Astrocyte of the hippocampus (primary cell): ENCODE measurements around the gene PSORS1C2.
"Not testable (repeated sequence)": the region's sequence is repeated elsewhere in the genome, so short reads cannot be mapped to it uniquely, and the experiment has no call there.

Experiments used
- DNase-seq: peaks from one replicate; pipeline ENCODE4 v3.0.0; 2011; ENCODE audit warnings: low read depth, low spot score

PSORS1C2 gene

DNA sequence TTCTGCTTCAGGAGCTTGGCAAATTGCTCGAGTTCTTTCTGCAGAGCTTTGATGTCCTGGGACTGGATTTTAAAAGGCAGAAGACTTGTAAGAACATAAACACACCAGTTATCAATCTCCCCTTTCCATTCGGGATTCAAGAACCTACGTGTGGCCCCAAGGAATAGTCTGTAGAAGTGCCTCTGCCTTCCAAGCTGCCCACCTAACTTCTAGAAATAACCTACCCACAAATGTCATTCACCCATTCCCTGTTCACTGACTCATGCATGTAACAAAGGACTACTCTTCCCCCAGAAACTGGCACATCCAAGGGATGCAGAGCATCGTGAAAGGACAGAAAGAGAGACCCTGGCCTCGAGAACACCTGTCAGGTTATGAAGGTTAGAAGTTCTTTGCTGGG is 27.1 kb upstream of the PSORS1C2 start:
- DNase-seq = no peak

DNA sequence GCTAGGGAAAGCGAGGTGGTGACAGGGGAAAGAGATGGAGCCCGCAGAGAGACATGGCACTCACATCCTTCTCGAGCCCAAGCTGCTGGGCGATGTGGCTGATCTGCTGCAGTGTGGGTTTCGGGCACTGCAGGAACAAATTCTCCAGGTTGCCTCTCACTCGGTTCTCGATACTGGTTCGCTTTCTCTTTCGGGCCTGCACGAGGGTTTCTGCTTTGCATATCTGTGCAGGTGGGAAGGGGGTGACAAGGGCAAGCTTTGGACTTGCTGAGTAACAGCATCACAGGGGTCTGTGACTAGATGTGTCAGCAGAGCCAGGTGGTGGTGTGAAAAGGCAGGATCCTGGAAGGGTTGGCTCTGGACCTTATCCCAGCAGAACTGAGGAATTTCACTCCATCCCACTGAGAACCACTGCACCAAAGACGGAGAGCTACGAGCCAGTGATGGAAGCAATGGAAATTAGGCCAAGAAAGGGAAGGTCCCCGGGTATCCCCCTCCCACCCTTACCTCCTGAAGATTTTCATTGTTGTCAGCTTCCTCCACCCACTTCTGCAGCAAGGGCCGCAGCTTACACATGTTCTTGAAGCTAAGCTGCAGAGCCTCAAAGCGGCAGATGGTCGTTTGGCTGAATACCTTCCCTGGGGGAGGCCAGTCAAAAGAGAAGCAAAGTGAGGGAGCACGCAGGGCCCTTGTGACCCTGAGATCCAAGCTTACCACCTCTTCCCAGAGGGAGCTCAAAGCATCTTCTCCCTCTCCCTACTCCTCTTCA is 26.4 kb upstream of the PSORS1C2 start:
- not testable (repeated sequence) for DNase-seq

DNA sequence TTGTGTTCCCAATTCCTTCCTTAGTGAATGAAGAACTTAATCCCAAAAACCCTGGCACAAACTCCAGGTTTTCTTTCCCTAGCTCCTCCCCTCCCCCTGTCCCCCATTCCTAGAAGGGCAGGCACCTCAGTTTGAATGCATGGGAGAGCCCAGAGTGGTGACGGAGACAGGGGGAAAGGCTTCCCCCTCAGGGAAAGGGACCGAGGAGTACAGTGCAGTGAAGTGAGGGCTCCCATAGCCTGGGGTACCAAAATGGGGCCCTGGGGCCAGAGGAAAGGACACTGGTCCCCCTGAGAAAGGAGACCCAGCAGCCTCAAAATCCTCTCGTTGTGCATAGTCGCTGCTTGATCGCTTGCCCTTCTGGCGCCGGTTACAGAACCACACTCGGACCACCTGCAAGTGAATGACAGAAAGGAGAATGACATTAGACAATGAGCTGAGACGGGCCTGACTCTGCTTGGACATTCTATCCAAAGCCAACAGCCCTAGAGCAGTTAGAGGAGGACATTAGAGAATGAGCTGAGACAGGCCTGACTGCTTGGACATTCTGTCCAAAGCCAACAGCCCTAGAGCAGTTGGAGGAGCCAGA is 25.7 kb upstream of the PSORS1C2 start:
- DNase-seq = not testable (repeated sequence)

DNA sequence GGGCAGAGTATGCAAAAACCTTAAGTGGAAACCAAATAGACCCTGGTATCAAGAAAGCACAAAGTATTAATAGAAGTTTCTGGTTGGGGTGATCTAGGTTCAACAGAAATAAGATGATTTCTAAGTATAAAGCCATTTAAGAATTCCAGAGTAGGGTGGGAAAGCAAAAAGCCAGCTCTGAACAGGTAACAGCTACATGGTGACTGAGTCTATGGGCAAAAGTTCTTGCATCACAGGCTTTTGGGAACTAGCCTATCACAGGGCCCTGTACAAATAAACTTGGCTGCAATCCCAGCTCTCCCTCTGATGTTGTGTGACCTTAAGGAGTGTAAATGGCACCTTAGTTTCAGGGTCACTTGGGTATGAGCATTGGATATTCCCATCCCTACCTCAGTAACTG is 25.1 kb upstream of the PSORS1C2 start:
- DNase-seq = no peak

DNA sequence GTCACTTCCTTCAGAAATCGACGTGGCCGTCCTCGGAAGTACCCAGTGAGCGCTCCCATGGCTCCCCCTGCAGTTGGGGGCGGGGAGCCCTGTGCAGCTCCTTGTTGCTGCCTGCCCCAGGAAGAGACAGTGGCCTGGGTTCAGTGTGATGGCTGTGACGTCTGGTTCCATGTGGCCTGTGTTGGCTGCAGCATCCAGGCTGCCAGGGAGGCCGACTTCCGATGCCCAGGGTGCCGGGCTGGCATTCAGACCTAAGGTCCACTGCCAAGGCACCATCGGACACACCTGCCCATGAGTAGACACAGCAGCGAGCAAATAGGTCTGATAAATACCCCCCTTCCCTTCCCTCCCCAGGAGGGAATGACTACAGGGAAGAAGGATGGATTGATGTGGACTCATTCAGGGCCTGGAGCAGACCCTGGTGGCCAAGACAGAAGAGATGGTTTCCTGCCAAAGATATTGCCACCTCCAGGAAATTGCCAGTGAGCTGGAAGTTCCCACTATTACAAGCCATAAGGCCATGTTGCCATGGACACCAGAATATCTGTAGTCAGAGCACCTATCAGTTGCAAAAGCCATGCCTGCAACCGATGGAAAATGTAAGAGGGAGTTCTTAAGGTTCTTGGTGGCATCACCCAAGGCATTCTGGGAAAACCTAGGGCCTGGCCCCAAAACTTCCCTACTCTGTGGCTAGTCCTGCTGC is 23.7 kb upstream of the PSORS1C2 start:
- no peak for DNase-seq

DNA sequence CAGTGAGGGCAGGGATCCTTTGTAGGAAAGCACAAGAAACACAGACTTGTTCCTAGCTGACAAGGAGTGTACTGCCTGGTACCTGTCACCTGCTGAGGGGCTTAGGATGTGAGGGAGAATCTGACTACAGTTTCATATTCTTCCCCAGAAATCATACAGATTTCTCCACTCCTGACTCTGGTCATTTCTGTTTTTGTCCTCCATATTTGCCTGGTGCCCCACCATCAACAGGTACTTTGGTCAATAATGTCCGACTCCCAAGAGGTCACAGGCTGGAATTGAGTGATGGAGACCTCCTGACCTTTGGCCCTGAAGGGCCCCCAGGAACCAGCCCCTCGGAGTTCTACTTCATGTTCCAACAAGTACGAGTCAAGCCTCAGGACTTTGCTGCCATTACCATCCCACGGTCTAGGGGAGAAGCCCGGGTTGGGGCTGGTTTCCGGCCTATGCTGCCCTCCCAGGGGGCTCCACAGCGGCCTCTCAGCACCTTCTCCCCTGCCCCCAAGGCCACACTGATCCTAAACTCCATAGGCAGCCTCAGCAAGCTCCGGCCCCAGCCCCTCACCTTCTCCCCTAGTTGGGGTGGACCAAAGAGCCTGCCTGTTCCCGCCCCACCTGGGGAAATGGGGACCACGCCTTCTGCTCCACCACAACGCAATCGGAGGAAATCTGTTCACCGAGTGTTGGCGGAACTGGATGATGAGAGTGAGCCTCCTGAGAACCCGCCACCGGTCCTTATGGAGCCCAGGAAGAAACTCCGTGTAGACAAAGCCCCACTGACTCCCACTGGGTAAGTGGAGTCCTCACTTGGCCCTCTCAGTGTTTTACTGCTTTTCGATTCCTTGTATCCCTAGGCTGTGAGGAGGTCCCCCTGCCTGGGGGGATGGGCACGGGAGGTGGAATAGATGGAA is 22.6 kb upstream of the PSORS1C2 start:
- no peak for DNase-seq

DNA sequence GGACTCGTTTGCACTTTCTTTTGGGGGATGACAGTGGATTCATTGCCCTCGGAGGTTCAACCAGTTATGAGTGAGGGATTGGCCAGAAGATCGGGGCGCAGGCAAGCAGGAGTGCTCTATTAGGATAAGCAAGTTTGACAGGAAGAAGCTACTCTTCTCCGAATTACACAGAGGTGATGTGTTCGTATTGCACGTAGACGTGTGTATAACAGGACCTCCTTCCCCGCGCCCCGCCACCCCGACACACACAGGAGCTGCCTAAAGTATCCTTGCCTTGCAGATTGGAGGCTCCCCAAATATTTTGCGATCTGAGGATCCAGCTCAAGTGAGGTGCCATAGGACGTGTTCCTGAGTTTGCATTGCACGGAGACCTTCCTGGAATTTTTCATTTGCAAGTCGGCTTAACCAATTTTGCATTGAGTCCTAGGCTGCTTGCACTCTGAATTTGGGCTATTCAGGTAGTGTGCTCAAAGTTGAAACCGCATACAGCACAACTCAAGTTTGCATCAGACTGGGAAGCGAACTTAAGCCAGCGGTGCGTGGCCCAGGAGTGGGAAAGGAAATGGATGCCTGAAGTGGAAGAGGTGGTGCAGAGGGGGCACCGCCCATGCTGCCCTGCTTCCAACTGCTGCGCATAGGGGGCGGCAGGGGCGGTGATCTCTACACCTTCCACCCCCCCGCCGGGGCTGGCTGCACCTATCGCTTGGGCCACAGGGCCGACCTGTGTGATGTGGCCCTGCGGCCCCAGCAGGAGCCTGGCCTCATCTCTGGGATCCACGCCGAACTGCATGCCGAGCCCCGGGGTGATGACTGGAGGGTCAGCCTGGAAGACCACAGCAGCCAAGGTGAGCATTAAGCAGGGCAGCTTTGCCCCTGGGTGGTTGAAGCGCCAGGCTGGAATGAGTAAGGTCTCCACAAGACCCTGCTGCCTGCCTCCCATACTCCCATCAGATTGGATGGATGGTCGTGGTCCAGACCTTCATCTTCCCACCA is 20.3 kb upstream of the PSORS1C2 start:
- peak; percentile 24 for DNase-seq

DNA sequence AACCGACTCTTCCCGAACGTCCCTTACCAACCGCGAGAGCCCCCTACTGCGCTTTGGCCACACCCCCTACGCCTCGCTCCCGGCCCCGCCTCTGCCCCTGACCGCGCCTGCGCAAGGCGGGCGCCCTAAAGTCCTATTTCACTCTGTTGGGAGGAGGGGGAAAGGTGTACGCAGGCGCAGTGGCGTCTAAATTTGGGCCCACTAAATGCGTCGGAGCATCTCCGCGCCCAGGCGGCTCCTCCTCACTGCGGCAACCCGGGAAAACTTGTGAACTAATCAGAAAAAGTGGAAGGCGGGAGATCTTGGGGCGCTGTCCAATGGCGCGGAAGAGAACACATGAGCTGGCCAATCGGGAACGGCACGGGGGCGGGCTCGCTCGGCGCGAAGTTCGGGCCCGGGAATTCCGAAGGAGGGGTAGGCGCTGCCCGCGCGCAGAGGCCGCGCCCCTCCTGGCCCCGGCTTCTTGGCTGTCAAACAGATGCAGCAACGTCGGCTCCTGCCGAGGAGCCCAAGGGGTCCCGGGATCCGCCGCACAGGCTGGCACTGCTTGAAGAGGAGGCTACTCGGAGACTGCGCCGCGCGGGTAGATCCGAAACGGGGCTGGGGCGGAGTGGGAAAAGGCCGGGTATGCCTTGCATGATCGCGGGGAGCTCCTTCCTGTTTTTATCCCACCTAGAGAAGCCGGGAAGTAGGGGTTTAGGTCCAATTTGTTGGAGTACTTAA is 19.4 kb upstream of the PSORS1C2 start, which contains the start of gene TCF19:
TSS of gene TCF19 (plus strand) at position 450 of the 723 bp plus-strand sequence. CDS start 881 bp downstream, outside the sequence.
- peak; percentile 100 for DNase-seq

DNA sequence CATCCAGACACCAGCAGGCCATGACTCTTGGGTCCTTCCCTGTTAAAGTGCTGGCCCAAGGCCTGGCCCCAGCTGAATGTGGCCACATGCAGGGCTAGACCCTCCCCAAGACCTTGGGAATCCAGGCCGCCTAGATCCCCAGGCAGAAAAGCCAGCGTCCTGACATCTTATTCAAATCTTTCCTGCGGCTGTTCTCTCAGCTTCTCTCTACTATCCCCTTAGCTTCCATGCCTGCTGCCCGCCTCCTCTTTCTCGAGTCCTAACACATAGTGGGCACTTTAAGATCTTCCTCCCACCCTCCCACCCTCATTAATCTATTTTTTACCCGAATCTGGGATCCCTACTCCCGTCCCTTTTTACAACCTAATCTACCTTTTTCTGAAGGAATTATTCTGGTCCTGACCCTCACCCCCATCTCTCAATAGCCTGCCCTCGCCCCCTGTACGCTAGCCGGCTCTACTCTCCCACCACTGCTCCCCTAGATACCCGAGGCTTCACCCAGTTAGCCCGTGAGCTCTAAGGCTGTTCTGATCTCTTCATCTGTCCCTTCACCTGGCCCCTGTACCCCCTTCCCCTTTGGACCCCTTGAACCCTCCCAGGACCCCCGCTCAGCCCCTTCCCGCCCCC is 18.8 kb upstream of the PSORS1C2 start, which contains the start of gene CCHCR1:
TSS of gene CCHCR1 (minus strand) at position 290 of the 627 bp plus-strand sequence. CDS start at position 88, 202 bp downstream.
- DNase-seq = no peak

DNA sequence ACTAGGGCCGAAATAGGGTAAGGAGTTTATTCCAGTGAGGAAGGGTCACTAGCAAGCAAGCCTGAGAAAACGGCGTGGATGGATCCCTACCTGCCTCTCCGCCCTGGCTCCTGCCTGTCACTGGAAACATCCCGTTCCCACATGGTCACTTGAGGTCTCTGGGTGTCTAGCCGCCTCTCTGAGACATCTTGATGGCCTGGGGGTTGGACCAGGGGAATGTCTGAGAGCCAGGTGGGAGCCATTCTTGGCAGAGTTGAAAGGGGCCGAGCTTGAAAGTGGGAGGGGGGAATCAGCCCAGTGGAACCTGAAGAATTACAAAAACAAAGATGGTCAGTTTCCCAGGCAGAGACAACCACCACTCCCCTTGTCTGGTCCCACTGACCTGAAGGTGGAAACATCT is 17.8 kb upstream of the PSORS1C2 start:
- DNase-seq = no peak

DNA sequence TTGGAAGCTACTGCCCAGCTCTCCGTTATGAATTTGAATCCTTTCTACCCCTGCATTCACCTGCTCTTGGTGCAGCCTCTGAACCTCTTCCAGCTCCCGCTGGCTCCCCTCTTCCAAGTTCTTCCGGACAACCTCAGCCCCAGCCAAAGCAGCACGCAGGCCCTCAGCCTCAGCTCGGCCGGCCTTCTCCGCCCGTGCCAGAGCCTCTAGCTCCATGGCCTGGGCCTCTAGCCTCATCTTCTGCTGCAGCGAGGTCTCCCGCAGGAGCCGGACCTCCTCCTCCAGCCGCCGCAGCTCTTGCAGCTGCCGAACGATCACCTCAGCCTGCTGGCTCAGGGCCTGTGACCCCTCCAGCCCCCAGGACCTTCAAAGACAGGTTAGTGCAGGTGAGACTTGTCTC is 15.6 kb upstream of the PSORS1C2 start:
- DNase-seq = no peak

DNA sequence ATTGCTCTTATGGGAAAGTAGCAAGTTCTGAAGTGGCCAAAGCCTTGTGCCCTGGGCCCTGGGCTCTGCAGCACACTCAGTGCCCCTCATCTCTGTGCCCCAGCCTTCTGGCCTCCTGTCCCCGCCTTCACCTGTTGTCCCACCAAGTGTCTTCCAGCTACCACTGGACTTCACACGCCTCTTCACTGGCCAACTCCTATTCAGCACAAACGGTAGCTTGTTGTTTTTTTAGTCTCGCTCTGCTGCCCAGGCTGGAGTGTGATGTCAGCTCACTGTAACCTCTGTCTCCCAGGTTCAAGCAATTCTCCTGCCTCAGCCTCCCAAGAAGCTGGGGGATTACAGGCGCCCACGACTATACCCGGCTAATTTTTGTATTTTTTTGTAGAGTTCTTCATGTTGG is 13.9 kb upstream of the PSORS1C2 start:
- DNase-seq = no peak

DNA sequence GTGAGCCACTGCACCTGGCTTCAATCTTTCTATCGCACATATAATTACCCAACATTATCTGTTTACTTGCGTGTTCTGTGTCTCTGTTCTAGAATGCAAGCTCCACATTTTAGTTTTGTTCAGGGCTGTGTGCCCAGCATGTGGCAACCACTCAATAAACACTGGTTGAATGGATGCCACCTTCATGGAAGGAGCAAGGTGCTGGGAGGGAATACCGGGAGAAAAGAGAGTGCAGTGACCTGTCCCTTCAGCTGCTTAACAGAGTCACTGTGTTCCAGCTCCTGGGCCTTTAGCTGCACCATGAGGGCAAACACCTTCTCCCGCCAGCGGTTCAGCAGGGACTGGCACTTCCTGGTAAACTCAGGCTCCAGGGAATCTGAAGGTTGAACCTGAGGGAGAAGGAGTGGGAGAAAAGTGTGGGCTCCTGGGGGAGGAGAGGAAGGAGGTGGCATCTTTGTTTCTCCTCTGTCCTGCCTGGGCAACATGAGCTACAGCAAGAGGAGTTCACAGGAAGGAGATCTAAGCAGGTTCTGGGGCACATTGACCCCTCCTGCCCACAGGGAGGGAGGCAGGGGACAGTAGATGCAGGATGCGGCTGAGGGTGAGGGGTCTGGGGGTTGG is 11.1 kb upstream of the PSORS1C2 start:
- DNase-seq = no peak

DNA sequence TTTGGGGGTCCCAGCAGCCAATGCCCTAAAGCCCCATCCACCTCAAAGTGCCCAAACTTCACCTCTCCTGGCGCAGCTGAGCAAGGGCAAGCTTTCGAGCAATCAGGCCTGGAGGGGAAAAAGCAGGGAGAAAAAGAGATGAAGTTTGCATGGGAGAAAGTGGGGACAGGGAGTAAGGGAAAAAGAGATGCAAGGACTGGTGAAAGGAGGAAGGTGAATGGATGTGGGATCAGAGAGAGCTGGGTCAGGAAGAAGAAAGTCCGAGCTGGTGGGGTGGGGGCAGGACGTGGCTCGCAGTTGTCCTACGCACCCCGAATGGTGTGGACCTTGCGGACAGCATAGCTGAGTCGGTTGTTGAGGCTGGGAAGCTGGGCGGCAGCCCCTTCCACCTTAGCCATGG is 6.5 kb upstream of the PSORS1C2 start:
- DNase-seq = no peak

DNA sequence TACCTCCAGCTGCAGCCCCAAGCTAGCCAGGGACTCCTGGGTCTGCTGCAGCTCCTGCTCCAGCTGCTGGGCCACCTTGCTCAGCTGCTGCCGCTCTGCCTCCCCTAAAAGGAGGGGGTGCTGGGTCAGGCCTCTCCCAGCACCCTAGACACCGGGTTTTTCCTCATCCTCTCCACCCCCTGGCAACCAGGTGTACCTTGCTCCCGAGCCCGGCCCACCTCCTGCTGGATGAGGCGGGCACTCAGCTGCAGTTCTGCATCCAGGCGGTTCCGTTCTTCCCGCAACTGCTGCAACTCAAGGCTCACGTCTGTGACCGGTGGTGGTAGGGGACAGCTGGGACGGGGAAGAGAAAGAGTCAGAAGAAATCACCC is 6.1 kb upstream of the PSORS1C2 start:
- no peak for DNase-seq

DNA sequence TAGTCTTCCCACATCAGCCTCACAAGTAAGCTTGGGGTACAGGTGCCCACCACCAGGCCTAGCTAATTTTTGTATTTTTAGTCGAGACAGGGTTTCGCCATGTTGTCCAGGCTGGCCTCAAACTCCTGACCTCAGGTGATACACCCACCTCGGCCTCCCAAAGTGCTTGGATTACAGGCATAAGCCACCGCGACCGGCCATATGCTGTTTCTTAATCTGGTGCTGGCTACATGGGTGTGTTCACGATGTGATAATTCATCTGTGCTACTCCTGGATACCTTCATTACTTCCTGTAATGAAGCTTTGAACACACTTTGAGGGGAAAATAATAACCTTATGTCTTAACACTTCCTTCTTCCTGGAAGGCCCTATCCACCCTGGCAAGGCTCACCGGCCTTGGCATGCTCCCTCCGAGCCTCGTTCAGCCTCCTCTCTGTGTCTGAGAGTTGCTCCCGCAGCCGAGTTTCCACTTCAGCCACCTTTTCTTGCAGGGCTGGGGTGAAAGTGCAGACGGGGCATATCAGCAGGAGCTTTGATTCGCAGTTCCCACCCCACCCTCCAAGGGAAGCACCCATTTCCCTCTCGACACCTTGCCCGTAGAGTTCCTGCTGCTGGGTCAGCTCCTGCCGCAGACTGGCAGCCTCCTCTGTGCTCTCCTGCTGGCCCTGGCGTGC is 5.6 kb upstream of the PSORS1C2 start:
- no peak for DNase-seq

DNA sequence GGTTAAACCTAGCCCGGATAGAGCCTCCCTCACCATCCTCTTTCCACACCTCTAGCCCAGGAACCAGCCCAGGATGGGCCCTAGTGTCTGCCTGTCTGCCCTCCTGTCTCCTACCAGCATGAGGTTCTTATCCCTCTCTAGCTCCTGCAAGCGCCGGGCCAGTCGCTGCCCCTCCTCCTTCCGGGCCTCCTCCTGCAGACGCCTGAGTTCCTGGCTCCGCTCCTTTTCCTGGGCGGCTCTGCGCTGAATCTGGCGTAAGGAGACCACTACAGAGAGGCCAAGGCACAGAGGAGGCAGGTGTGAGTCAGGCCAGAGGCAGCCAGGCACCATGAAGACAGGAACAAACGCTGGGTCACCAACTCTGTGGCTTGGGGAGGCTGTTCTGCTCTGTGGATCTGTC is 4.3 kb upstream of the PSORS1C2 start:
- DNase-seq = peak; percentile 90

DNA sequence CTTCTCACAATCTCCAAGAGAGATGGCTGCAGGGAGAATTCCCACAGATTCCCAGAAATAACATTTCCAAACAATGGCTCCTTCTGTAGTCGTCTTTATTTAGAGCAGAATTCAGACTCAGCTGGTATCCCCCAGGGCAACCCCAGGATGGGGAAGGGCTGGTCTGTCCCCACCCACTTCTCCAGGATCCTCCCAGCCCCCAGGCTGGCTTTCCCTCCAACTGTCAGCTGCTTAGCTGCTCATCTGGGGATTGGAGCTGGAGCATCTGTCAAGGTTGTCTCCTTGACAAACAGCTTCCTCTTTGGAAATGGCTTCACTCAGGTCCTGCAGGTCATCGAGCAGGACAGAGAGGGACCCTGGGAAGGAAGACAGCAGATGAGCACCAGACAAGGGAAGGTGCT is 3.5 kb upstream of the PSORS1C2 start:
- DNase-seq = no peak
